Ascending aorta (tissue), 2 donors: ENCODE data around the gene NPRL2. TPM values are rescaled to one million over a fixed set of nuclear protein-coding genes. Genes with fewer than 3 reads are reported as not detected.
A peak's percentile ranks its signal among the peaks of the same experiment; 100 is the strongest.

ENCODE experiments used
- DNase-seq, 2 donors: peaks; one replicate each; pipeline ENCODE4 v3.0.0-alpha.2; 2019; ENCODE audit warnings: low spot score in 2 of 2
- H3K27ac ChIP-seq, 2 donors: fragments of 200-600 bp; sonication (generic); one replicate each; pipeline ENCODE4 v1.5.1; 2016 to 2017; ENCODE audit warnings: mild to moderate bottlenecking in 1 of 2
- H3K27me3 ChIP-seq: fragments of 200-600 bp; sonication (generic); one replicate; pipeline ENCODE4 v1.5.1; 2017
- H3K36me3 ChIP-seq, 2 donors: fragments of 200-600 bp; sonication (generic); one replicate each; pipeline ENCODE4 v1.5.1; 2016
- H3K4me1 ChIP-seq, 2 donors: fragments of 200-600 bp; sonication (generic); one replicate each; pipeline ENCODE4 v1.5.1; 2016 to 2017; ENCODE audit warnings: mild to moderate bottlenecking in 1 of 2
- H3K4me3 ChIP-seq, 2 donors: fragments of 200-600 bp; sonication (generic); one replicate each; pipeline ENCODE4 v1.5.1; 2016 to 2017; ENCODE audit warnings: mild to moderate bottlenecking in 1 of 2
- H3K9me3 ChIP-seq, 2 donors: fragments of 200-600 bp; sonication (generic); one replicate each; pipeline ENCODE4 v1.5.1; 2016
- CTCF ChIP-seq, 3 experiments: fragments of 200-600 bp in 2 of 3; fragments of 450-650 bp in 1 of 3; sonication (generic) in 2 of 3; IDR thresholded peaks; one replicate each; pipeline ENCODE4 v1.5.1; 2016 to 2019; ENCODE audit warnings: antibody characterized with exemption in 3 of 3, mild to moderate bottlenecking in 1 of 3, moderate library complexity in 1 of 3
- intact Hi-C: fragments of 100-400 bp; cut with DNase I; formaldehyde crosslinking; loops from one replicate; pipeline ENCODE4 v1.15.1; 2023
- total RNA-seq: library from RNA; depleted of rRNA; stranded (reverse); fragments of >200 nt; gene quantifications from one replicate; pipeline ENCODE4 v1.1.0, GENCODE V29; 2016

The NPRL2 gene
- total RNA-seq = 37.8 TPM

DNA sequence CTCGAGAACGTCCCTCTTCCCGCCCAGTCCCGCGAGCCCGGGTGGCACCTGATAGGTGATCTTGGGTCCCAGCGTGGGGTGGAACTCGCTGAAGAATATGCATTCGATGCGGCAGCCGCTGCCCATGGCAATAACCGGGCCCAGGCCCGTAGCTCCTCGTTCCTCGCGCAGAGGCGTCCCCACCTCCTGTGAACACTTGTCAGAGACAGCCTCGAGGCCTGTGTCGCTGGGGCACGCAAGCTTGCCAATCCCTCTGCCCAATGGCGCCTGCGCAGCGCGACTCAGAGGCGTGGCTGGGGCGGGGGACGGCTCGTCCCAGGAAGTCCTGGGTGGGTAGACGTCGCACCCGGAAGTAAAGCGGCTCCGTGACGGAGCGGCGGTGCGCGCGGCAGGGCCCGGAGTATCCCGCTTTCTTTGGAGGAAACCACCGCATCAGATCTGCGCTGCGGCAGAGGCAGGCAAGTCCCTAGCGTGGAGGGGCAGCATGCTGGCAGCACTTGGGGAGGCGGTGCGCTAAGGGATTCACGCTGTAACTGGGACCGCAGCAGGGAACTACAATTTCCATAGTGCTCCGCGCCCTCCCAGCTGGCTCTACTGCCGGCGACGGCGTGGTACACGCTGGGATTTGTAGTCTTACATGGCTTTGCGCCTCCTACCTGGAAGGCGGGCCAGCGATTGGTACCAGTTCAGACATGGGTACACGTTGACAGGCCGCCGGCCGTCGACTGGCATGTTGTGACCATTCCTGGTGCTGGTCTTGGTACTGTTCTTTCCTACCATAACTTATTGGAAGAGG, at the start of gene NPRL2, which contains the start of gene CYB561D2:
NPRL2 (minus strand) TSS at position 249 of the 796 bp plus-strand sequence; CDS start at position 126, 123 bp downstream.
CYB561D2 (plus strand) TSS at position 336 of the 796 bp plus-strand sequence. CDS start 572 bp downstream, outside the sequence.
- Histone ChIP-seq H3K9me3 (no peaks in the 10 kb centered on the region), H3K36me3 (peaks cover 18 to 40% of the 10 kb centered on the region in 2 donors), H3K4me3 (peak within 1 kb of the TSS; percentile 63 to 76), H3K27ac (peak within 1 kb of the TSS; percentile 89 to 93), H3K27me3 (no peaks in the 10 kb centered on the region), H3K4me1 (peaks cover 14 to 22% of the 10 kb centered on the region in 2 donors)
- intact Hi-C loops = loop anchor here (1.0 to 5.0 kb wide), 2 partner anchors 9 to 252 kb away; partner anchors contain the start of gene TMEM115
- peak; percentile 89 to 98 for DNase-seq
- no peak for TF ChIP-seq CTCF (IDR thresholded peaks at IDR 0.05)

DNA sequence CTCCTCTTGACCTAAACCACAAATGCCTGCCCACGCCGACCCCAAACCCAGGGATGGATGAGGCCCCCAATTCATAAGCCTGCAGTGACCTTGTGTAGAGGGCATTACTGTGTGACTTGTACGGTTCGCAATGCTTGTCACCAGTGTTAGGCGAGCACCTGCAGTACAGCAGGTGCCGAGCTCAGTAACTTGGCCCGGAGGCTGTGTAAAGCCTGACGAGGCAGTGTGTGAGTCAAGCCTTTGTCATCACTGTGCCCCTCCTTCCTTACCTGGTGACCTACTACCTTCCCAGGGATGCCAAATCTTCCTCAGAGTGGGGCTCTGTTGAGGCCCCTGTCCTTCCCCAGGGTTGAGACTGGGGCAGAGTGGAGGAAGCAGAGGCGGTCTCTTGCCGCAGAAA, 45.9 kb upstream of the NPRL2 start:
- intact Hi-C loops = no loop called here
- Histone ChIP-seq H3K4me3 (no peak overlapping the region), H3K36me3 (no peaks in the 10 kb centered on the region), H3K27ac (no peak overlapping the region), H3K4me1 (peaks cover 9 to 13% of the 10 kb centered on the region in 2 donors), H3K9me3 (no peaks in the 10 kb centered on the region), H3K27me3 (no peaks in the 10 kb centered on the region)
- no peak for TF ChIP-seq CTCF (IDR thresholded peaks at IDR 0.05)
- no peak for DNase-seq

GRCh38 chr3:50395070-50395860, 44.7 kb upstream of the NPRL2 start:
- Histone ChIP-seq H3K27me3 (no peaks in the 10 kb centered on the region), H3K4me3 (no peak overlapping the region), H3K36me3 (no peaks in the 10 kb centered on the region), H3K9me3 (no peaks in the 10 kb centered on the region), H3K4me1 (peaks cover 9 to 23% of the 10 kb centered on the region in 2 donors), H3K27ac (no peak overlapping the region)
- no peak for DNase-seq
- no peak for TF ChIP-seq CTCF (IDR thresholded peaks at IDR 0.05)
- intact Hi-C loops = no loop called here

- Histone ChIP-seq H3K27me3 (no peaks in the 10 kb centered on the region), H3K36me3 (no peaks in the 10 kb centered on the region), H3K27ac (peak overlapping the region in 1 of 2 donors; percentile 80), H3K9me3 (no peaks in the 10 kb centered on the region), H3K4me3 (no peak overlapping the region), H3K4me1 (peaks cover 9 to 25% of the 10 kb centered on the region in 2 donors)
- TF ChIP-seq CTCF (IDR thresholded peaks at IDR 0.05) = no peak
- DNase-seq = no peak
- intact Hi-C loops = no loop called here
These were observed 42.5 kb upstream of the NPRL2 start for GRCh38 chr3:50393061-50393460.

DNA sequence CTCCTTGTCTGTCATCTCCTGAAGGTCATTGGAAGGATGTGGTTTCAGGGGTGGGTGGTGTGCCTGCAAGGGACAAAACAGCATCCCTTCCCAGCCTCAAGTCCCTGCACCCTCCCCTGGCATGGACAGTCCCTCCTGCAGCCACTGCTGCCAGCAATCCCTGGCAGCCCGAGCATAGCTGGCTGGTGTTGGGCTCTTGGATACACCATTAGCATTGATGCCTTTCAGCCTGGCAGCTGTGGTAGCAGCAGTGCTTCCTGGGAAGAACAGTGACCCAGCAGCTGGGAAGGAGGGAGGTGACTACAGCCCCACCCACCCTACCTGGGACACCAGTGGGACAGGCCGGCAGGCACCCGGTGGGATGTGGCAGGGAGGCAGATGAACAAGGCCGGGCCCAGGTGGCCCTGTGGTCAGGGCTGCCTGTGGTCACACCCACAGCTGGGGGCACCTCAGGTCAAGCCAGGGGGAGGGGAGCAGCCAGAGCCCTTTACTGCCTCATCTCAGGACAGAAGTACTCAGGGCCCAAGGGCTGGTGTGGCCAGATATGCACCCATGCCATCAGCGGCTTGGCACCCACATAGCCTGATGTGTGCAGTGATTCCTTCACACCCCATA, 41.6 kb upstream of the NPRL2 start:
- no peak overlapping the region for H3K4me3 ChIP-seq
- no peaks in the 10 kb centered on the region for H3K36me3 ChIP-seq
- peaks cover 9 to 25% of the 10 kb centered on the region in 2 donors for H3K4me1 ChIP-seq
- H3K27me3 ChIP-seq = no peaks in the 10 kb centered on the region
- no peak for DNase-seq
- peak overlapping the region; percentile 34 to 80 for H3K27ac ChIP-seq
- intact Hi-C loops = no loop called here
- no peak for TF ChIP-seq CTCF (IDR thresholded peaks at IDR 0.05)
- no peaks in the 10 kb centered on the region for H3K9me3 ChIP-seq
